ENCODE measurements around the gene CKAP2L. TPM values are rescaled to one million over a fixed set of nuclear protein-coding genes. Genes with fewer than 3 reads are reported as not detected.

The CKAP2L gene
- total and polyA plus RNA-seq, 9 donors, result 0.11 to 1.4 (median 0.15) TPM; not detected in 3

DNA sequence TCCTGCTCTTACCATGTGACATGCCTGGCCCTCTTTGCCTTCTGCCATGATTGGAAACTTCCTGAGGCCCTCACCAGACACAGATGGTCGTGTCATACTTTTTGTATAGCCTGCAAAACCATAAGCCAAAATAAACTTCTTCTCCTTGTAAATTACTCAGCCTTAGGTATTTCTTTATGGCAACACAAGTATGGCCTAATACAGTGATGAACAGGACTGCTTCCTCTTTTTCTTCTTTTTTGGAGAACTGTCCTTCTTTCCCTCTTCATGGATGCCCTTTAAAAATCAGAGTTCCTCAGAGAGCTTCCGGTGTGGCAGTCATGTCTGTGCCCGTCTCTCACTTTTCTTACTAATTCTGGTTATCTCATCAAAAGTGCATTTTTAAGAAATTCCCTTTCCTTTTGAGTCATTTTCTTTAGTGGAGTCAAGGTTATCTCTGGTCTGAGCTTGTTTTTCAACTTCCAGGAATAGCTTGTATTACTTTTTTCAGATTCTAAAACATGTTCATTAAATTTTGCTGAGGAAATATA is 29.1 kb upstream of the CKAP2L start:
- DNase-seq, result no peak
- H3K9me3 ChIP-seq, result no peaks in the 10 kb centered on the region
- H3K4me1 ChIP-seq (ENCODE audit: insufficient read depth), result no peaks in the 10 kb centered on the region
- no peaks in the 10 kb centered on the region for H3K36me3 ChIP-seq
- intact Hi-C loops (cut with DNase I), result no loop called here
- TF ChIP-seq, protein P1, sequence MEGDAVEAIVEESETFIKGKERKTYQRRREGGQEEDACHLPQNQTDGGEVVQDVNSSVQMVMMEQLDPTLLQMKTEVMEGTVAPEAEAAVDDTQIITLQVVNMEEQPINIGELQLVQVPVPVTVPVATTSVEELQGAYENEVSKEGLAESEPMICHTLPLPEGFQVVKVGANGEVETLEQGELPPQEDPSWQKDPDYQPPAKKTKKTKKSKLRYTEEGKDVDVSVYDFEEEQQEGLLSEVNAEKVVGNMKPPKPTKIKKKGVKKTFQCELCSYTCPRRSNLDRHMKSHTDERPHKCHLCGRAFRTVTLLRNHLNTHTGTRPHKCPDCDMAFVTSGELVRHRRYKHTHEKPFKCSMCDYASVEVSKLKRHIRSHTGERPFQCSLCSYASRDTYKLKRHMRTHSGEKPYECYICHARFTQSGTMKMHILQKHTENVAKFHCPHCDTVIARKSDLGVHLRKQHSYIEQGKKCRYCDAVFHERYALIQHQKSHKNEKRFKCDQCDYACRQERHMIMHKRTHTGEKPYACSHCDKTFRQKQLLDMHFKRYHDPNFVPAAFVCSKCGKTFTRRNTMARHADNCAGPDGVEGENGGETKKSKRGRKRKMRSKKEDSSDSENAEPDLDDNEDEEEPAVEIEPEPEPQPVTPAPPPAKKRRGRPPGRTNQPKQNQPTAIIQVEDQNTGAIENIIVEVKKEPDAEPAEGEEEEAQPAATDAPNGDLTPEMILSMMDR (IDR thresholded peaks at IDR 0.05), result no peak
- TF ChIP-seq EP300 (IDR thresholded peaks at IDR 0.05), result no peak
- TF ChIP-seq POLR2A (IDR thresholded peaks at IDR 0.05), result no peak
- H3K27me3 ChIP-seq, result no peaks in the 10 kb centered on the region
- WGBS, 3 donors, result 31 to 50% (median 41%) methylated on average over 3 of the region's 3 CpGs
- H3K4me3 ChIP-seq, result no peak overlapping the region
- no peak overlapping the region for H3K27ac ChIP-seq

- Histone ChIP-seq H3K27me3 (no peaks in the 10 kb centered on the region), H3K9me3 (no peaks in the 10 kb centered on the region), H3K4me1 (ENCODE audit: insufficient read depth) (no peaks in the 10 kb centered on the region), H3K27ac (no peak overlapping the region), H3K36me3 (no peaks in the 10 kb centered on the region), H3K4me3 (no peak overlapping the region)
- WGBS, 3 donors, result 54 to 70% (median 63%) methylated on average over 5 of the region's 5 CpGs
- DNase-seq, result no peak
- TF ChIP-seq POLR2A (IDR thresholded peaks at IDR 0.05) (no peak), EP300 (IDR thresholded peaks at IDR 0.05) (no peak)
- TF ChIP-seq, protein P1 (IDR thresholded peaks at IDR 0.05), result no peak
- intact Hi-C loops (cut with DNase I), result no loop called here
Measured at GRCh38 chr2:112792419-112792818, 28.0 kb upstream of the CKAP2L start.

- Histone ChIP-seq H3K27ac (no peak overlapping the region), H3K36me3 (no peaks in the 10 kb centered on the region), H3K4me3 (no peak overlapping the region), H3K4me1 (ENCODE audit: insufficient read depth) (no peaks in the 10 kb centered on the region), H3K9me3 (no peaks in the 10 kb centered on the region), H3K27me3 (no peaks in the 10 kb centered on the region)
- 79 to 95% (median 92%) methylated on average over 3 of the region's 3 CpGs for WGBS, 3 donors
- TF ChIP-seq EP300 (IDR thresholded peaks at IDR 0.05) (no peak), POLR2A (IDR thresholded peaks at IDR 0.05) (no peak)
- TF ChIP-seq, protein P1 (IDR thresholded peaks at IDR 0.05), result no peak
- no peak for DNase-seq
- intact Hi-C loops (cut with DNase I), result no loop called here
Measured at GRCh38 chr2:112791693-112792230, 27.4 kb upstream of the CKAP2L start.

GRCh38 chr2:112791019-112791418 is 26.6 kb upstream of the CKAP2L start:
- H3K9me3 ChIP-seq, result no peaks in the 10 kb centered on the region
- 89 to 96% (median 91%) methylated on average over 3 of the region's 3 CpGs for WGBS, 3 donors
- no peak for DNase-seq
- TF ChIP-seq, protein P1 (IDR thresholded peaks at IDR 0.05), result no peak
- TF ChIP-seq EP300 (IDR thresholded peaks at IDR 0.05) (no peak), POLR2A (IDR thresholded peaks at IDR 0.05) (no peak)
- no peaks in the 10 kb centered on the region for H3K36me3 ChIP-seq
- H3K27ac ChIP-seq, result no peak overlapping the region
- no peaks in the 10 kb centered on the region for H3K27me3 ChIP-seq
- no peaks in the 10 kb centered on the region for H3K4me1 ChIP-seq (ENCODE audit: insufficient read depth)
- H3K4me3 ChIP-seq, result no peak overlapping the region
- intact Hi-C loops (cut with DNase I), result no loop called here
